HepG2 (cell line): ENCODE data around the gene SNIP1. TPM values are rescaled to one million over a fixed set of nuclear protein-coding genes. Genes with fewer than 3 reads are reported as not detected.

ENCODE experiments used
- PRDM4 ChIP-seq: sonication (generic); formaldehyde crosslinking; IDR thresholded peaks from 2 replicates; pipeline ENCODE4 v1.9.0; 2021; ENCODE audit warnings: missing genetic modification reagents, borderline replicate concordance
- TRAFD1 ChIP-seq: sonication (generic); formaldehyde crosslinking; IDR thresholded peaks from 2 replicates; pipeline ENCODE4 v1.5.1; 2020; ENCODE audit warnings: missing genetic modification reagents, mild to moderate bottlenecking, borderline replicate concordance
- polyA plus RNA-seq, 8 experiments: library from polyadenylated mRNA; depleted of rRNA in 3 of 8; stranded (reverse) in 7 of 8; unstranded in 1 of 8; fragments of >200 nt; fragmentation: Illumina TruSeq in 4 of 8; extraction: Trizol in 4 of 8; gene quantifications; 2 replicates each; pipeline versions ENCODE4 v1.2.1 to v1.2.3, GENCODE V29; 2011 to 2016; ENCODE audit warnings: low read depth in 4 of 8, missing spikeins in 1 of 8, mixed read lengths in 1 of 8; ENCODE audit not compliant: insufficient read depth in 1 of 8
- total RNA-seq, 5 experiments: library from RNA; depleted of rRNA; stranded (reverse); fragments of >200 nt; fragmentation: Illumina TruSeq; extraction: Trizol; gene quantifications; 2 replicates each; pipeline ENCODE4 v1.2.3, GENCODE V29; 2016; ENCODE audit warnings: low read depth in 1 of 5
- TF ChIP-seq, protein P1 (sequence below): sonication (generic); formaldehyde crosslinking; IDR thresholded peaks from 2 replicates; pipeline ENCODE4; 2020; ENCODE audit warnings: missing genetic modification reagents, mild to moderate bottlenecking, borderline replicate concordance

SNIP1 gene
- total and polyA plus RNA-seq, 2 of the 13 experiments (the other 11 are each of a cell fraction or from before 2014, with no cell fraction given) = 5.5 to 11.2 TPM

DNA sequence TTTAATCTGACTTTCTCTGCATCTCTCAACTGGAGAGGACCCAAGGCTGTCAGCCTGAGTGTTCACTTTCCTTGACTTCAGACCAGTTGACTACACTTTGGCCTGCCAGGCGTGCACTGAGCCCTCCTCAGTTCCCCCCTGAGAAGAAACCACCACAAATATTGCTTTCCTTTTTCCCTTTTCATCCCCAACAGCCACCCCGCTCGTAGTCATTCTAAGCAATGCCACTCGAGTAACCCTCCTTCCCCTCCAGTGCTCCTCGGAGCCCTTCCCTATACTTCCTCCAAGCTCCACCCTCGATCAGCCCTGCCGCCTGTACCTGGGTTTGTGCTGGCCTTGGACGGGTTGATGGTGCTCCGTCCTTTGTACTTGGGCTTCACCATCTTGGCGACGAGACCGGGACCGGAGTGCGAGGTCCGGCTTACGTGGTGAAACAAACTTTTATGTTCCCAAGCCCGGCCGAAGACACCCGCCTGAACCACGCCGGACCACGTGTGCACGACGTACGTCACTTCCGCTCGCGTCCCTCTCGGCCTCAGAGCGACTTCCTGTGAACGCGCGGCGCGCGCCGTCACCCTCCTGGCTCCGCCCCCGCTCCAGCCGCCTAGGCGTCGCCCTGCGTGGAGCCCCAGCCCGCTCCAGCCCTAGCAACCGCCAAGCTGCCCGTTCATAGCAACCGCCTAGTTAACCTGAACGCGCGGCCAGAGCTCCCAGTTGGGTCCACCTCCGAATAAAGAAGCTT lies 41.5 kb upstream of the SNIP1 start, which contains the start of gene GNL2 (continued):
- TF ChIP-seq PRDM4 (CRISPR knock-in tag) (no peak), TRAFD1 (no peak)
- TF ChIP-seq, protein P1, sequence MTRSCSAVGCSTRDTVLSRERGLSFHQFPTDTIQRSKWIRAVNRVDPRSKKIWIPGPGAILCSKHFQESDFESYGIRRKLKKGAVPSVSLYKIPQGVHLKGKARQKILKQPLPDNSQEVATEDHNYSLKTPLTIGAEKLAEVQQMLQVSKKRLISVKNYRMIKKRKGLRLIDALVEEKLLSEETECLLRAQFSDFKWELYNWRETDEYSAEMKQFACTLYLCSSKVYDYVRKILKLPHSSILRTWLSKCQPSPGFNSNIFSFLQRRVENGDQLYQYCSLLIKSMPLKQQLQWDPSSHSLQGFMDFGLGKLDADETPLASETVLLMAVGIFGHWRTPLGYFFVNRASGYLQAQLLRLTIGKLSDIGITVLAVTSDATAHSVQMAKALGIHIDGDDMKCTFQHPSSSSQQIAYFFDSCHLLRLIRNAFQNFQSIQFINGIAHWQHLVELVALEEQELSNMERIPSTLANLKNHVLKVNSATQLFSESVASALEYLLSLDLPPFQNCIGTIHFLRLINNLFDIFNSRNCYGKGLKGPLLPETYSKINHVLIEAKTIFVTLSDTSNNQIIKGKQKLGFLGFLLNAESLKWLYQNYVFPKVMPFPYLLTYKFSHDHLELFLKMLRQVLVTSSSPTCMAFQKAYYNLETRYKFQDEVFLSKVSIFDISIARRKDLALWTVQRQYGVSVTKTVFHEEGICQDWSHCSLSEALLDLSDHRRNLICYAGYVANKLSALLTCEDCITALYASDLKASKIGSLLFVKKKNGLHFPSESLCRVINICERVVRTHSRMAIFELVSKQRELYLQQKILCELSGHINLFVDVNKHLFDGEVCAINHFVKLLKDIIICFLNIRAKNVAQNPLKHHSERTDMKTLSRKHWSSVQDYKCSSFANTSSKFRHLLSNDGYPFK (CRISPR knock-in tag) = peak; percentile 77; the same call in 1 of the 2 replicates
